ENCODE data around the gene PCNA. TPM values are rescaled to one million over a fixed set of nuclear protein-coding genes. Genes with fewer than 3 reads are reported as not detected.
A peak's percentile ranks its signal among the peaks of the same experiment; 100 is the strongest.

PCNA gene
- total RNA-seq, 4 donors from 2014 or later = 28.2 to 42.8 (median 37.4) TPM

DNA sequence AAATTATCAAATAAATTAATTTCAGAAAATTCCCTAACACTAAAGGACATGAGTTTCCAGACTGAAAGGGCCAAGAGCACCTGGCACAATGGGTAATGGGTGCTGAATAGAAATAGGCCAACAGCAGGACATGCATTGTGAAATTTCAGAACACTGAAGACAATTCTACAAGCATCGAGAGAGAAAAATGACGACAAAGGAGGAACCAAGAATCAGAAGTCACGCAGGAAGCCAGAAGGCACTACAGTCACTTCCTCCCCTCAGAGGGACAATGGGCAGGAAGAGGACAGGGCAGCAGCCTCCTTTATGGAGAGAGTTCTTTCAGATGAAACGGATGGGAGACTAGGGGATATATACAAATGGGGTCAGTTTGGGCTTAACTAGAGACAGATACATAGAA, 29.6 kb downstream of the PCNA start:
- no peaks in the 10 kb centered on the region for H3K9me3 ChIP-seq
- no peak overlapping the region for H3K4me3 ChIP-seq
- H3K27ac ChIP-seq = peak overlapping the region in 3 of 4 donors; percentile 12 to 68 (median 67)
- 42 to 65% methylated on average over 4 of the region's 4 CpGs for WGBS, 2 donors
- peaks cover 0 to 38% (median 0%) of the 10 kb centered on the region in 3 donors for H3K36me3 ChIP-seq
- H3K27me3 ChIP-seq = no peaks in the 10 kb centered on the region
- peak; percentile 11 to 32 for TF ChIP-seq POLR2A (IDR thresholded peaks at IDR 0.05)
- TF ChIP-seq, protein P1, sequence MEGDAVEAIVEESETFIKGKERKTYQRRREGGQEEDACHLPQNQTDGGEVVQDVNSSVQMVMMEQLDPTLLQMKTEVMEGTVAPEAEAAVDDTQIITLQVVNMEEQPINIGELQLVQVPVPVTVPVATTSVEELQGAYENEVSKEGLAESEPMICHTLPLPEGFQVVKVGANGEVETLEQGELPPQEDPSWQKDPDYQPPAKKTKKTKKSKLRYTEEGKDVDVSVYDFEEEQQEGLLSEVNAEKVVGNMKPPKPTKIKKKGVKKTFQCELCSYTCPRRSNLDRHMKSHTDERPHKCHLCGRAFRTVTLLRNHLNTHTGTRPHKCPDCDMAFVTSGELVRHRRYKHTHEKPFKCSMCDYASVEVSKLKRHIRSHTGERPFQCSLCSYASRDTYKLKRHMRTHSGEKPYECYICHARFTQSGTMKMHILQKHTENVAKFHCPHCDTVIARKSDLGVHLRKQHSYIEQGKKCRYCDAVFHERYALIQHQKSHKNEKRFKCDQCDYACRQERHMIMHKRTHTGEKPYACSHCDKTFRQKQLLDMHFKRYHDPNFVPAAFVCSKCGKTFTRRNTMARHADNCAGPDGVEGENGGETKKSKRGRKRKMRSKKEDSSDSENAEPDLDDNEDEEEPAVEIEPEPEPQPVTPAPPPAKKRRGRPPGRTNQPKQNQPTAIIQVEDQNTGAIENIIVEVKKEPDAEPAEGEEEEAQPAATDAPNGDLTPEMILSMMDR (IDR thresholded peaks at IDR 0.05) = no peak
- TF ChIP-seq EP300 (IDR thresholded peaks at IDR 0.05) = peak; percentile 53 to 86
- peaks cover 0 to 6% (median 2%) of the 10 kb centered on the region in 4 donors for H3K4me1 ChIP-seq
- peak in 1 of 2 donors; percentile 34 for DNase-seq (ENCODE audit: low spot score in 2 of 2)

- H3K36me3 ChIP-seq = peaks cover 0 to 40% (median 0%) of the 10 kb centered on the region in 3 donors
- H3K27ac ChIP-seq = peak overlapping the region in 1 of 4 donors; percentile 67
- H3K9me3 ChIP-seq = no peaks in the 10 kb centered on the region
- peaks cover 0 to 6% (median 2%) of the 10 kb centered on the region in 4 donors for H3K4me1 ChIP-seq
- TF ChIP-seq POLR2A (IDR thresholded peaks at IDR 0.05) (no peak), EP300 (IDR thresholded peaks at IDR 0.05) (no peak)
- TF ChIP-seq, protein P1 (IDR thresholded peaks at IDR 0.05) = no peak
- H3K27me3 ChIP-seq = no peaks in the 10 kb centered on the region
- DNase-seq (ENCODE audit: low spot score in 2 of 2) = no peak
- 64 to 91% methylated on average over 3 of the region's 3 CpGs for WGBS, 2 donors
- no peak overlapping the region for H3K4me3 ChIP-seq
Measured at GRCh38 chr20:5088688-5089087, 31.1 kb downstream of the PCNA start.

GRCh38 chr20:5085380-5085779, 34.4 kb downstream of the PCNA start:
- Histone ChIP-seq H3K4me1 (peaks cover 0 to 12% (median 11%) of the 10 kb centered on the region in 4 donors), H3K36me3 (peaks cover 0 to 23% (median 0%) of the 10 kb centered on the region in 3 donors), H3K9me3 (no peaks in the 10 kb centered on the region), H3K27ac (peak overlapping the region in 2 of 4 donors; percentile 13 to 54), H3K4me3 (no peak overlapping the region), H3K27me3 (no peaks in the 10 kb centered on the region)
- WGBS, 2 donors = 83 to 86% methylated on average over 4 of the region's 4 CpGs
- no peak for DNase-seq (ENCODE audit: low spot score in 2 of 2)
- TF ChIP-seq POLR2A (IDR thresholded peaks at IDR 0.05) (no peak), EP300 (IDR thresholded peaks at IDR 0.05) (peak in 1 of 2 donors; percentile 28)
- TF ChIP-seq, protein P1 (IDR thresholded peaks at IDR 0.05) = no peak

- TF ChIP-seq, protein P1 (IDR thresholded peaks at IDR 0.05) = no peak
- no peak for TF ChIP-seq POLR2A (IDR thresholded peaks at IDR 0.05)
- TF ChIP-seq EP300 (IDR thresholded peaks at IDR 0.05) = peak; percentile 22 to 79
- Histone ChIP-seq H3K9me3 (no peaks in the 10 kb centered on the region), H3K4me1 (peaks cover 0 to 28% (median 24%) of the 10 kb centered on the region in 4 donors), H3K27me3 (no peaks in the 10 kb centered on the region), H3K36me3 (peaks cover 0 to 5% (median 0%) of the 10 kb centered on the region in 3 donors), H3K27ac (peak overlapping the region in 2 of 4 donors; percentile 75 to 83), H3K4me3 (no peak overlapping the region)
- peak; percentile 62 to 72 for DNase-seq (ENCODE audit: low spot score in 2 of 2)
- WGBS, 2 donors = 56 to 63% methylated on average over 10 of the region's 10 CpGs
Measured at GRCh38 chr20:5080384-5080877, 39.3 kb downstream of the PCNA start.

- TF ChIP-seq EP300 (IDR thresholded peaks at IDR 0.05) (peak in 1 of 2 donors; percentile 71), POLR2A (IDR thresholded peaks at IDR 0.05) (no peak)
- TF ChIP-seq, protein P1 (IDR thresholded peaks at IDR 0.05) = no peak
- H3K4me3 ChIP-seq = peak overlapping the region in 2 of 4 donors; percentile 18 to 24
- WGBS, 2 donors = 63 to 74% methylated on average over 11 of the region's 11 CpGs
Measured at GRCh38 chr20:5078399-5078958, 41.3 kb downstream of the PCNA start.

More at GRCh38 chr20:5078399-5078958, 41.3 kb downstream of the PCNA start:
- no peaks in the 10 kb centered on the region for H3K27me3 ChIP-seq
- no peaks in the 10 kb centered on the region for H3K9me3 ChIP-seq
- peak; percentile 24 to 50 for DNase-seq (ENCODE audit: low spot score in 2 of 2)
- H3K27ac ChIP-seq = peak overlapping the region in 3 of 4 donors; percentile 67 to 83 (median 76)
- H3K36me3 ChIP-seq = no peaks in the 10 kb centered on the region
- H3K4me1 ChIP-seq = peaks cover 0 to 35% (median 29%) of the 10 kb centered on the region in 4 donors

All from tibial nerve (tissue), 4 donors.